ES-I3 (cell line): ENCODE data around the gene C1QTNF6.

ENCODE experiments used
- H3K36me3 ChIP-seq: 2 replicates; pipeline ENCODE4 v1.6.1; 2013; ENCODE audit warnings: mild to moderate bottlenecking, low read length, control low read depth, moderate library complexity; ENCODE audit not compliant: insufficient read depth
- H3K4me1 ChIP-seq: 2 replicates; pipeline ENCODE4 v1.6.1; 2013; ENCODE audit warnings: mild to moderate bottlenecking, control low read depth, low read length; ENCODE audit not compliant: insufficient read depth
- H3K9ac ChIP-seq: 2 replicates; pipeline ENCODE4 v1.6.1; 2013; ENCODE audit warnings: low read depth, mild to moderate bottlenecking, low read length, moderate library complexity
- H3K9me3 ChIP-seq: 2 replicates; pipeline ENCODE4 v1.6.1; 2013; ENCODE audit warnings: mild to moderate bottlenecking, low read length, moderate library complexity; ENCODE audit not compliant: control insufficient read depth, insufficient read depth

The C1QTNF6 gene

GRCh38 chr22:37228106-37229011 is 40.3 kb upstream of the C1QTNF6 start:
- H3K9ac ChIP-seq = no peak overlapping the region
- no peaks in the 10 kb centered on the region for H3K36me3 ChIP-seq
- no peaks in the 10 kb centered on the region for H3K9me3 ChIP-seq
- peaks cover 5% of the 10 kb centered on the region; the same call in 1 of the 2 replicates for H3K4me1 ChIP-seq

DNA sequence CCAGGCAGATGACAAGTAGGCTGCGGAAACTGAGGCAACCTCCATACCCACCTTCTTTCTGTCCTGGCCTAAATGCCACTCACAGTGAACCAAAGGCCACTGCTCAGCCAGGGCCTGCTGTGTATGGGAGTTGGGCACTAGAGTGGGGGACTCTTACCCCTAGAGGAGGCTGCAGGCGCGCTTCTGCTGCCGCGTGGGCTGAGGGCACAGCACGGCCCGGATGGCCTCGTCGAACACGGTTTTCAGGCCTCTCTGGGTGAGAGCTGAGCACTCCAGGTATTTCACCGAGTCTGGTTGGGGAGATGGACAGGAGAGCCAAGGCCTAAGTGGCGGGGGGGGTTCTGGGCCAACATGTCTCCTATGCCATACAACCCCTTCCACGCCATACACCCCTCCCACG is 38.5 kb upstream of the C1QTNF6 start:
- Histone ChIP-seq H3K36me3 (no peaks in the 10 kb centered on the region), H3K9me3 (no peaks in the 10 kb centered on the region), H3K9ac (no peak overlapping the region), H3K4me1 (peaks cover 5% of the 10 kb centered on the region; the same call in 1 of the 2 replicates)

- no peaks in the 10 kb centered on the region for H3K36me3 ChIP-seq
- H3K9ac ChIP-seq = no peak overlapping the region
- H3K4me1 ChIP-seq = peaks cover 5% of the 10 kb centered on the region; the same call in 1 of the 2 replicates
- no peaks in the 10 kb centered on the region for H3K9me3 ChIP-seq
These were observed 38.0 kb upstream of the C1QTNF6 start for GRCh38 chr22:37226087-37226486.

DNA sequence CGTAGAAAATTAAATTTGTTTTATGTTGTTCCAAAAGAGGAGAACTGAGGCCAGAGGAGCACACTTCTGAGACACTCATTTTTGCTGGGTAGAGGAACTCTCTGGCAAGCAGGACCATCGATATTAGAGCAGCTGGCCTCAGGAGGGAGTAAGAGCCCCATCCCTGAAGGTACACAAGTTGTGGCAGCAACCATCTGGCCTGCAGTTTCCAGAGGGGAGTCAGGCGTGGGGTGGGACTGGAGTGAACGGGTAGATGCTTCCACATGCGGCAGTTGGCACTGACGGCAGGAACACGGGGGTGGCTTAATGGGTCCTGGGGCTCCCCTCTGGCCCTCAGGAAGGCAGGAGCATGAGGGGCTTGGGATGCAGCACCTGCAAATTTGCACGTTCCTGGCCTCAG is 37.4 kb upstream of the C1QTNF6 start:
- Histone ChIP-seq H3K36me3 (no peaks in the 10 kb centered on the region), H3K4me1 (peaks cover 3% of the 10 kb centered on the region; the same call in 1 of the 2 replicates), H3K9me3 (no peaks in the 10 kb centered on the region), H3K9ac (no peak overlapping the region)

GRCh38 chr22:37224757-37225420 is 36.8 kb upstream of the C1QTNF6 start:
- Histone ChIP-seq H3K9ac (no peak overlapping the region), H3K36me3 (no peaks in the 10 kb centered on the region)

DNA sequence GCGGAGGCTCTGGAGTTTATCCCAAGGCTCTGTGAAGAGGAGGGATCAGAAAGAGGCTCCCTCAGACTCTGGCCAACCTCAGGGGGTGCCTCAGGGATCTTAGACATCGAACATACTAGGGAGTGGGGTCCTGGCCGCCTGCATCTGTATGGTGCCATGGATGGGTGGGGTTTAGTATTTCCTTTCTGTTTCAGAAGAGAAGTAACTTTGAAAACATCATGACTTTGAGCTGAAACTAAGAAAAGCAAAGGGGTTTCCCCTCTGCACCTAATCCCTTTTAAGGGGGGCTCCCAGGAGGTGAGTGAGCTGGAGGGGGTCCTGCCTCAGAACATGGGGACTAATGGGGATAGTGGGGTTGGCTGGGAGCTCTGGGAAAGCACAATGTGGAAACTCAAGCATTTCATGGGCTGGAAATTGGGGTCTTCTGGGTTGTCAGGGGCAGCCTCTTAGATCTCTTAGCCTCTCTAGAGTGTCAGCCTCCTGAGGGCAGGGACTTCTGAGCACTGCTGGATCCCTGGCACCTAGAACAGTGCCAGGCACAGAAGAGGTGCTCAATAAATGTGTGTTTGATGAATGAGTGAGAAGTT is 36.0 kb upstream of the C1QTNF6 start:
- Histone ChIP-seq H3K9me3 (no peaks in the 10 kb centered on the region), H3K36me3 (no peaks in the 10 kb centered on the region), H3K4me1 (no peaks in the 10 kb centered on the region), H3K9ac (no peak overlapping the region)

More at GRCh38 chr22:37224757-37225420, 36.8 kb upstream of the C1QTNF6 start:
- Histone ChIP-seq H3K9me3 (no peaks in the 10 kb centered on the region), H3K4me1 (no peaks in the 10 kb centered on the region)

- Histone ChIP-seq H3K36me3 (no peaks in the 10 kb centered on the region), H3K4me1 (no peaks in the 10 kb centered on the region), H3K9me3 (no peaks in the 10 kb centered on the region), H3K9ac (no peak overlapping the region)
These were observed 34.5 kb upstream of the C1QTNF6 start for GRCh38 chr22:37222440-37222971.

- H3K9me3 ChIP-seq = no peaks in the 10 kb centered on the region
- no peaks in the 10 kb centered on the region for H3K4me1 ChIP-seq
- no peak overlapping the region for H3K9ac ChIP-seq
- H3K36me3 ChIP-seq = no peaks in the 10 kb centered on the region
These were observed 33.6 kb upstream of the C1QTNF6 start for GRCh38 chr22:37221424-37222333.

GRCh38 chr22:37220543-37220981 is 32.5 kb upstream of the C1QTNF6 start:
- Histone ChIP-seq H3K9ac (no peak overlapping the region), H3K4me1 (no peaks in the 10 kb centered on the region), H3K9me3 (no peaks in the 10 kb centered on the region), H3K36me3 (no peaks in the 10 kb centered on the region)

DNA sequence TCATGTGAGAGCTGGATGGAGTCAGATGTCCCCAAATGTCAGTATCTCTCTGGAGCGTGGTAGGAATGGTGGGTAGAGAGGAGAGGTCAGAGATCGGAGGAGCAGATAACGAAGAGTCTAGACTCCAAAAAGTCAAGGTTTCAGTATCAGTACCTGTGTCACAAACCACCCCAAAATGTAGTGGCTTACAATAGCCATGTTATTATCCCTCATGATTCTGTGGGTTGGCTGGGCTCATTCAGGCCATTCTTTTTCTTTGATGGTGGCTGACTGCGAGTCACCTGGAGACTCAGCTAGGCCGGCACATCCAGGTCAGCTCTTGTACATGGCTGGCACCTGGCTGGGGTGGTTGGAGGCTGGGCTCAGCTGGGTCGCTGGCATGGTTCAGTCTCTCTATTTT is 31.5 kb upstream of the C1QTNF6 start:
- H3K9ac ChIP-seq = no peak overlapping the region
- H3K36me3 ChIP-seq = no peaks in the 10 kb centered on the region
- H3K4me1 ChIP-seq = no peaks in the 10 kb centered on the region
- no peaks in the 10 kb centered on the region for H3K9me3 ChIP-seq

- H3K4me1 ChIP-seq = no peaks in the 10 kb centered on the region
- no peaks in the 10 kb centered on the region for H3K9me3 ChIP-seq
- H3K9ac ChIP-seq = no peak overlapping the region
- H3K36me3 ChIP-seq = no peaks in the 10 kb centered on the region
These were observed 30.8 kb upstream of the C1QTNF6 start for GRCh38 chr22:37218771-37219411.

DNA sequence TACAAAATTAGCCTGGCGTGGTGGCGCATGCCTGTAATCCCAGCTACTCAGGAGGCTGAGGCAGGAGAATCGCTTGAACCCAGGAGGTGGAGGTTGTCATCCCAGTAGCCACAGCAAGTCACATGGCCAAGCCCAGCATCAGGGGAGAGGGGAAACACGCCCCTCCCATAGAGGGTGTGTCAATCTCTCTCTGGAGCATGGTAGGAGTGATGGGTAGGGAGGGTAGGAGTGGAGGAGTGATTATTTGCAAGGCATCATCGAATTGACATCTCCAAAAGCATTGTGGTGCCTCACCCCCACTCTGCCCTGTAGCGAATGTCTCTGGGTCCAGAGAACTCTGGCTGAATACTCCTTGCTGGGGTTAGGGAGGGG is 30.3 kb upstream of the C1QTNF6 start:
- no peak overlapping the region for H3K9ac ChIP-seq

DNA sequence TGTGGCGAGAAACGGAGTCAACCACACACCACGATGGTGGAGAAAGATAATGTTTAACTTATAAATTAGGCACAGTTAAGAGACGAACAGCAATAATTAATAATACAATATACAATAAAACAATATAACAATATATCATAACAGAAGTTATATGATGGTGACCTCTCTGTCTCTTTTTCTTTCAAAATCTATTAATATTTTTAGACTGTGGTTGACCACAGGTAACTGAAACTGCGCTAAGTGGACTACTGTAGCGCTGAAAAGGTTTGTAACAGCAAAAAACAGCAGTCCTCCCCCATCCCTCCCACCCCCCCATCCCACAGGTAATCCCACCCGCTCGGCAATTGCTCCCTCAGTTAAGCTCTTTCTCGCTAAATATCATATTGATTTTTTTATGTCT is 27.8 kb upstream of the C1QTNF6 start:
- H3K4me1 ChIP-seq = no peaks in the 10 kb centered on the region; the same call in 1 of the 2 replicates
- no peaks in the 10 kb centered on the region for H3K36me3 ChIP-seq
- no peak overlapping the region for H3K9ac ChIP-seq
- H3K9me3 ChIP-seq = no peaks in the 10 kb centered on the region

More for the DNA sequence above, 30.3 kb upstream of the C1QTNF6 start:
- no peaks in the 10 kb centered on the region for H3K4me1 ChIP-seq
- no peaks in the 10 kb centered on the region for H3K9me3 ChIP-seq
- no peaks in the 10 kb centered on the region for H3K36me3 ChIP-seq
